ENCODE results near the gene INAFM2.

Gene INAFM2

GRCh38 chr15:40323953-40324937, 753 bp downstream of the INAFM2 start:
- no peak for TF ChIP-seq ARNTL (CRISPR knock-in tag; IDR thresholded peaks at IDR 0.05; ENCODE audit: borderline replicate concordance, low read depth)
- TF ChIP-seq ZNF8 (CRISPR knock-in tag; IDR thresholded peaks at IDR 0.05): no peak
- TF ChIP-seq POU6F1 (CRISPR knock-in tag; IDR thresholded peaks at IDR 0.05; ENCODE audit: borderline replicate concordance, low read depth): no peak
- no peak for ATAC-seq

- ATAC-seq: no peak
- no peak for TF ChIP-seq RARB (CRISPR knock-in tag; IDR thresholded peaks at IDR 0.05)
- no peak for TF ChIP-seq ZFP30 (CRISPR knock-in tag; IDR thresholded peaks at IDR 0.05)
- TF ChIP-seq CSDC2 (CRISPR knock-in tag; IDR thresholded peaks at IDR 0.05): no peak
- no peak for TF ChIP-seq TCF4 (CRISPR knock-in tag; IDR thresholded peaks at IDR 0.05; ENCODE audit: borderline replicate concordance)
Measured at GRCh38 chr15:40325188-40325587, 1.7 kb downstream of the INAFM2 start.

GRCh38 chr15:40325700-40326099, 2.2 kb downstream of the INAFM2 start:
- ATAC-seq: no peak
- TF ChIP-seq SNAI2 (CRISPR knock-in tag; IDR thresholded peaks at IDR 0.05) (no peak), TSHZ2 (CRISPR knock-in tag; IDR thresholded peaks at IDR 0.05) (no peak), ZNF8 (CRISPR knock-in tag; IDR thresholded peaks at IDR 0.05) (no peak), PATZ1 (CRISPR knock-in tag; IDR thresholded peaks at IDR 0.05; ENCODE audit: borderline replicate concordance) (no peak), ZFP3 (CRISPR knock-in tag; IDR thresholded peaks at IDR 0.05) (no peak), CREB5 (CRISPR knock-in tag; IDR thresholded peaks at IDR 0.05; ENCODE audit: low read depth) (no peak), ESRRG (CRISPR knock-in tag; IDR thresholded peaks at IDR 0.05) (no peak), ARNTL (CRISPR knock-in tag; IDR thresholded peaks at IDR 0.05; ENCODE audit: borderline replicate concordance, low read depth) (no peak), BACH2 (CRISPR knock-in tag; IDR thresholded peaks at IDR 0.05; ENCODE audit: borderline replicate concordance) (no peak), POU6F1 (CRISPR knock-in tag; IDR thresholded peaks at IDR 0.05; ENCODE audit: borderline replicate concordance, low read depth) (no peak), RARB (CRISPR knock-in tag; IDR thresholded peaks at IDR 0.05) (no peak), PPARA (CRISPR knock-in tag; IDR thresholded peaks at IDR 0.05; ENCODE audit: borderline replicate concordance) (no peak), TCF4 (CRISPR knock-in tag; IDR thresholded peaks at IDR 0.05; ENCODE audit: borderline replicate concordance) (no peak), GLIS3 (CRISPR knock-in tag; IDR thresholded peaks at IDR 0.05) (no peak), ZNF70 (CRISPR knock-in tag; IDR thresholded peaks at IDR 0.05) (no peak), ZC3H10 (CRISPR knock-in tag; IDR thresholded peaks at IDR 0.05) (no peak), ZNF565 (CRISPR knock-in tag; conservative IDR thresholded peaks at IDR 0.05; ENCODE audit: low read depth) (no peak)
